Stimulated activated naive CD4-positive, alpha-beta T cell (primary cell): Measurements from ENCODE around the gene GNAO1.

ENCODE experiments used
- DNase-seq, 6 experiments: peaks; one replicate each; lab custom pipeline; 2025; lab: John Stamatoyannopoulos, UW

The GNAO1 gene

GRCh38 chr16:56312556-56312955 is 121.3 kb downstream of the GNAO1 start:
- no peak for DNase-seq

- no peak for DNase-seq
Measured at GRCh38 chr16:56314244-56314850, 123.1 kb downstream of the GNAO1 start.

- DNase-seq, result no peak
Measured at GRCh38 chr16:56315955-56316354, 124.7 kb downstream of the GNAO1 start.

GRCh38 chr16:56316545-56316944 is 125.3 kb downstream of the GNAO1 start:
- DNase-seq, result no peak

- peak; percentile 17 to 77 (median 52) for DNase-seq
Measured at GRCh38 chr16:56317998-56318826, 126.9 kb downstream of the GNAO1 start.

- DNase-seq, result no peak
Measured at GRCh38 chr16:56318827-56319140, 127.5 kb downstream of the GNAO1 start.

- DNase-seq, result no peak
Measured at GRCh38 chr16:56319376-56319775, 128.1 kb downstream of the GNAO1 start.

GRCh38 chr16:56320056-56320455 is 128.8 kb downstream of the GNAO1 start:
- DNase-seq, result no peak

- DNase-seq, result no peak
Measured at GRCh38 chr16:56320811-56321558, 129.7 kb downstream of the GNAO1 start.

GRCh38 chr16:56321571-56321970 is 130.3 kb downstream of the GNAO1 start:
- no peak for DNase-seq

- no peak for DNase-seq
Measured at GRCh38 chr16:56324406-56324805, 133.1 kb downstream of the GNAO1 start.

- DNase-seq, result no peak
Measured at GRCh38 chr16:56325956-56326355, 134.7 kb downstream of the GNAO1 start.

- DNase-seq, result no peak
Measured at GRCh38 chr16:56327071-56327928, 136.0 kb downstream of the GNAO1 start.

GRCh38 chr16:56327929-56328258 is 136.6 kb downstream of the GNAO1 start:
- no peak for DNase-seq

- DNase-seq, result no peak
Measured at GRCh38 chr16:56328276-56329022, 137.2 kb downstream of the GNAO1 start.

GRCh38 chr16:56329887-56330286 is 138.6 kb downstream of the GNAO1 start:
- no peak for DNase-seq

- no peak for DNase-seq
Measured at GRCh38 chr16:56330476-56330875, 139.2 kb downstream of the GNAO1 start.

GRCh38 chr16:56331399-56331798 is 140.1 kb downstream of the GNAO1 start:
- DNase-seq, result no peak

- no peak for DNase-seq
Measured at GRCh38 chr16:56331915-56332314, 140.6 kb downstream of the GNAO1 start.

GRCh38 chr16:56332464-56333079 is 141.3 kb downstream of the GNAO1 start:
- DNase-seq, result no peak

- DNase-seq, result no peak
Measured at GRCh38 chr16:56334761-56335160, 143.5 kb downstream of the GNAO1 start.
